ENCODE results near the gene PRODH. TPM values are rescaled to one million over a fixed set of nuclear protein-coding genes. Genes with fewer than 3 reads are reported as not detected.
"Not testable (repeated sequence)": the region's sequence is repeated elsewhere in the genome, so short reads cannot be mapped to it uniquely, and the experiment has no call there.

The PRODH gene
- total RNA-seq, 4 donors from 2014 or later, result 1.0 to 3.7 (median 2.6) TPM; not detected in 1

- no peak overlapping the region for H3K27ac ChIP-seq
- TF ChIP-seq CTCF (IDR thresholded peaks at IDR 0.05) (no peak), POLR2A (IDR thresholded peaks at IDR 0.05) (no peak)
- H3K36me3 ChIP-seq, result no peaks in the 10 kb centered on the region
- no peaks in the 10 kb centered on the region for H3K27me3 ChIP-seq
- H3K9me3 ChIP-seq, result no peaks in the 10 kb centered on the region
- no peak overlapping the region for H3K4me3 ChIP-seq
- DNase-seq, result no peak
- peaks cover 0 to 4% of the 10 kb centered on the region in 2 donors for H3K4me1 ChIP-seq
- intact Hi-C loops (cut with DNase I; ENCODE audit: low total_unique reads), result no loop called here
Observed at GRCh38 chr22:18975434-18976196, 39.5 kb upstream of the PRODH start.

GRCh38 chr22:18974477-18975180 lies 38.5 kb upstream of the PRODH start:
- no peak for DNase-seq
- Histone ChIP-seq H3K4me3 (no peak overlapping the region), H3K9me3 (no peaks in the 10 kb centered on the region), H3K4me1 (peaks cover 0 to 7% of the 10 kb centered on the region in 2 donors), H3K27ac (no peak overlapping the region), H3K27me3 (no peaks in the 10 kb centered on the region), H3K36me3 (no peaks in the 10 kb centered on the region)
- intact Hi-C loops (cut with DNase I; ENCODE audit: low total_unique reads), result no loop called here
- TF ChIP-seq POLR2A (IDR thresholded peaks at IDR 0.05), result no peak
- TF ChIP-seq CTCF (IDR thresholded peaks at IDR 0.05), result no peak

GRCh38 chr22:18973264-18974031 lies 37.4 kb upstream of the PRODH start:
- DNase-seq, result no peak

GRCh38 chr22:18972591-18972990 lies 36.5 kb upstream of the PRODH start:
- H3K27ac ChIP-seq; H3K27me3 ChIP-seq; H3K36me3 ChIP-seq; H3K4me3 ChIP-seq; DNase-seq; H3K9me3 ChIP-seq; intact Hi-C loops (cut with DNase I; ENCODE audit: low total_unique reads); H3K4me1 ChIP-seq: not testable (repeated sequence)

More at GRCh38 chr22:18973264-18974031, 37.4 kb upstream of the PRODH start:
- intact Hi-C loops (cut with DNase I; ENCODE audit: low total_unique reads), result no loop called here
- Histone ChIP-seq H3K36me3 (no peaks in the 10 kb centered on the region), H3K4me1 (peaks cover 0 to 7% of the 10 kb centered on the region in 2 donors), H3K4me3 (no peak overlapping the region), H3K9me3 (no peaks in the 10 kb centered on the region), H3K27ac (no peak overlapping the region), H3K27me3 (peaks cover 0 to 4% of the 10 kb centered on the region in 2 donors)
- TF ChIP-seq CTCF (IDR thresholded peaks at IDR 0.05) (no peak), POLR2A (IDR thresholded peaks at IDR 0.05) (no peak)

- DNase-seq; intact Hi-C loops (cut with DNase I; ENCODE audit: low total_unique reads); H3K27me3 ChIP-seq; H3K9me3 ChIP-seq; H3K4me1 ChIP-seq; H3K4me3 ChIP-seq; H3K36me3 ChIP-seq; H3K27ac ChIP-seq: not testable (repeated sequence)
Observed at GRCh38 chr22:18972029-18972428, 35.9 kb upstream of the PRODH start.

Measured in uterus (tissue), 4 donors.